Large intestine (tissue), 3 donors: ENCODE measurements around the gene RYR1. TPM values are rescaled to one million over a fixed set of nuclear protein-coding genes. Genes with fewer than 3 reads are reported as not detected.
"Not testable (repeated sequence)": the region's sequence is repeated elsewhere in the genome, so short reads cannot be mapped to it uniquely, and the experiment has no call there.

Source experiments
- DNase-seq, 2 donors: peaks; one replicate each; pipeline versions ENCODE4 v3.0.0 to v3.0.0-alpha.2; 2013
- H3K27ac ChIP-seq: one replicate; pipeline ENCODE4 v1.5.1; 2013; ENCODE audit warnings: low read length
- H3K27me3 ChIP-seq: 2 replicates; pipeline ENCODE4 v1.6.1; 2013; ENCODE audit warnings: low read length; ENCODE audit not compliant: control insufficient read depth, insufficient read depth
- H3K36me3 ChIP-seq: 2 replicates; pipeline ENCODE4 v1.6.1; 2013; ENCODE audit warnings: low read length; ENCODE audit not compliant: control insufficient read depth, insufficient read depth
- H3K4me1 ChIP-seq: one replicate; pipeline ENCODE4 v1.6.1; 2013; ENCODE audit warnings: low read length; ENCODE audit not compliant: control insufficient read depth, insufficient read depth
- H3K4me3 ChIP-seq: one replicate; pipeline ENCODE4 v1.5.1; 2013; ENCODE audit warnings: low read length
- H3K9me3 ChIP-seq: one replicate; pipeline ENCODE4 v1.6.1; 2013; ENCODE audit warnings: mild to moderate bottlenecking, low read depth, low read length, moderate library complexity; ENCODE audit not compliant: control insufficient read depth
- WGBS: methylation state at CpG from one replicate; pipeline ENCODE4 v1.1.5; 2013; ENCODE audit warnings: low lambda C conversion rate; ENCODE audit not compliant: insufficient coverage; 5-methylcytosine and 5-hydroxymethylcytosine counted together
- polyA plus RNA-seq: library from polyadenylated mRNA; unstranded; fragments of 120-200 nt; gene quantifications from one replicate; pipeline ENCODE4 v1.2.1, GENCODE V29; 2013

RYR1 gene
- polyA plus RNA-seq, 1 donor: 2.9 TPM

DNA sequence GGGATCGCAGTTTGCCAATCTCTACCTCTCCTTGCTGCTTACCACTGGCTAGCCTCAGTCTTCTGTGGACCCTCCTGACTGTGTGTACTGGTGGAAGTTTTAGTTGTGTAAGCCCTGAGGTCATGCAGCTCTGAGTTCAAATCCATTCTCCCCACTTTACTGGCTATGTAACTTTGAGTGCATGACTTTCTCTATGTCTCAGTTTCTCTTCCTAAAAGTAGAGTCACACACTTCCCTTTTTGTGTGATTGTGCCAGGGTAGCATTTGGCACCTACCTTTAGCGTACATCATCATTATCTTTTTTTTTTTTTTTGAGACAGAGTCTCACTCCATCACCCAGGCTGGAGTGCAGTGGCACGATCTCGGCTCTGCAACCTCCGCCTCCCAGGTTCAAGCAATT is 113.9 kb downstream of the RYR1 start:
- Histone ChIP-seq H3K4me1 (no peaks in the 10 kb centered on the region), H3K27ac (no peak overlapping the region), H3K27me3 (peaks cover 3% of the 10 kb centered on the region), H3K9me3 (no peaks in the 10 kb centered on the region), H3K4me3 (no peak overlapping the region), H3K36me3 (no peaks in the 10 kb centered on the region)
- DNase-seq: no peak
- WGBS: no CpG with 5 or more reads among the region's 5 CpGs

GRCh38 chr19:38549061-38549460 is 115.6 kb downstream of the RYR1 start:
- WGBS: no CpG with 5 or more reads among the region's 5 CpGs
- no peaks in the 10 kb centered on the region for H3K36me3 ChIP-seq
- H3K4me1 ChIP-seq: no peaks in the 10 kb centered on the region
- no peaks in the 10 kb centered on the region for H3K27me3 ChIP-seq
- DNase-seq: no peak
- H3K4me3 ChIP-seq: no peak overlapping the region
- no peak overlapping the region for H3K27ac ChIP-seq
- no peaks in the 10 kb centered on the region for H3K9me3 ChIP-seq

- no peak for DNase-seq
- H3K4me3 ChIP-seq: no peak overlapping the region
- H3K27ac ChIP-seq: no peak overlapping the region
- H3K9me3 ChIP-seq: no peaks in the 10 kb centered on the region
- H3K27me3 ChIP-seq: no peaks in the 10 kb centered on the region
- H3K4me1 ChIP-seq: no peaks in the 10 kb centered on the region
- no peaks in the 10 kb centered on the region for H3K36me3 ChIP-seq
- 100% methylated on average over 1 of the region's 4 CpGs for WGBS
These were observed 116.5 kb downstream of the RYR1 start for GRCh38 chr19:38549942-38550341.

- Histone ChIP-seq H3K27me3 (no peaks in the 10 kb centered on the region), H3K27ac (no peak overlapping the region), H3K4me1 (no peaks in the 10 kb centered on the region), H3K9me3 (no peaks in the 10 kb centered on the region), H3K36me3 (no peaks in the 10 kb centered on the region), H3K4me3 (no peak overlapping the region)
- no peak for DNase-seq
- no CpG with 5 or more reads among the region's 3 CpGs for WGBS
These were observed 116.9 kb downstream of the RYR1 start for GRCh38 chr19:38550376-38550775.

DNA sequence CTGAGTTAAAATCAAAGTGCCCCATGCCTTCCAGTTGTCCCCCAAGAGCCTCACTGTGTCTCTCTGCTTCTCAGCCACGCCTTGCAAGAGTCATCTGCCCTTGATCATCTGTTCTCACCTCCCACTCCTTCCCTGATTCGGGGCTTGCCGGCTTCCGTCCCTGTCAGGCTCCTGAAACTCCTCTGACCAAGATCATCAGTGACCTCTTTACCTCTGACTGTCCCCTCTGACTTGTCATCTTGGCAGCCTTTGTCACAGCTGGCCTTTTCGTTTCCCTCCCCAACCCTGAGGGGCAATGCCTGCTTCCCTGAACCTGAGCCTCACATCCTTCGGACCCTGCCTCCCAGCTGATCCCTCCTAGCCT is 117.9 kb downstream of the RYR1 start:
- Histone ChIP-seq H3K4me1 (no peaks in the 10 kb centered on the region), H3K9me3 (no peaks in the 10 kb centered on the region), H3K4me3 (no peak overlapping the region), H3K27me3 (no peaks in the 10 kb centered on the region), H3K36me3 (no peaks in the 10 kb centered on the region), H3K27ac (no peak overlapping the region)
- WGBS: 48% methylated on average over 2 of the region's 6 CpGs
- no peak for DNase-seq

- H3K36me3 ChIP-seq, H3K27ac ChIP-seq: not testable (repeated sequence)
- no CpG with 5 or more reads among the region's 1 CpG for WGBS
These were observed 119.7 kb downstream of the RYR1 start for GRCh38 chr19:38553239-38553638.

DNA sequence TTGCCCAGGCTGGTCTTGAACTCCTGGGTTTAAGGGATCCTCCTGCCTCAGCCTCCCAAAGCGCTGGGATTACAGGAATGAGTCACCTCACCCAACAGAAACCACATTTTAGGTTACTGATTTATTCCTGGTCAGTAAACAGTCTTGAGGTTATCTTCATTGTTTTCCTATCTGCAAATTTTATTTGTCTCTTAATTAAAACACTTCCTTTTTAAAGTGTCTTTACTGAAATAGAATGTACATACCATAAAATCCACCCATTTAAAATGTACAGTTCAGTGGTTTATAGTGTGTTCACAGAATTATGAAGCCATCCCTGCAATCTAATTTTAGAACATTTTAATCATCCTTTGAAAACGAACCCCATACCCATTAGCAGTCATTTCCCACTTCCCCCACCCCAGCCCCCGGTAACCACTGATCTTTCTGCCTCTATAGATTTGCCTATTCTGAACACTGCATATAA is 121.2 kb downstream of the RYR1 start:
- H3K4me3 ChIP-seq: no peak overlapping the region
- no peaks in the 10 kb centered on the region for H3K36me3 ChIP-seq
- 72% methylated on average over 2 of the region's 3 CpGs for WGBS
- H3K9me3 ChIP-seq: no peaks in the 10 kb centered on the region
- no peaks in the 10 kb centered on the region for H3K4me1 ChIP-seq
- DNase-seq: no peak
- no peaks in the 10 kb centered on the region for H3K27me3 ChIP-seq
- no peak overlapping the region for H3K27ac ChIP-seq

More at GRCh38 chr19:38553239-38553638, 119.7 kb downstream of the RYR1 start:
- H3K9me3 ChIP-seq, H3K4me1 ChIP-seq, DNase-seq, H3K27me3 ChIP-seq, H3K4me3 ChIP-seq: not testable (repeated sequence)

DNA sequence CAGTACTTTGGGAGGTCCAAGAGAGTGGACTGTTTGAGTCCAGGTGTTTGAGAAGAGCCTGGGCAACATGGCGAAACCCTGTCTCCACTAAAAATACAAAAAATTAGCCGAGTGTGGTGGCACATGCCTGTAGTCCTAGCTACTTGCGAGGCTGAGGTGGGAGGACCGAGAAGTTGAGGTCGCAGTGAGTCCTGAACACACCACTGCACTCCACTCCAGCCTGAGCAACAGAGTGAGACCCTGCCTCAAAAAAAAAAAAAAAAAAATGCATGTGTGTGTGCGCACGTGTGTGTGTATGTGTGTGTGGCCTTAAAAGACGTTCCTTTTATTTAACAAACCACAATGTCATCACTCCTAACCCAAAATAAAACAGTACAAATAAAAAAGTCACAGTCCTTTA is 121.7 kb downstream of the RYR1 start:
- DNase-seq: no peak
- 100% methylated on average over 2 of the region's 8 CpGs for WGBS
- Histone ChIP-seq H3K36me3 (no peaks in the 10 kb centered on the region), H3K27me3 (no peaks in the 10 kb centered on the region), H3K9me3 (no peaks in the 10 kb centered on the region), H3K4me1 (no peaks in the 10 kb centered on the region), H3K4me3 (no peak overlapping the region), H3K27ac (no peak overlapping the region)

DNA sequence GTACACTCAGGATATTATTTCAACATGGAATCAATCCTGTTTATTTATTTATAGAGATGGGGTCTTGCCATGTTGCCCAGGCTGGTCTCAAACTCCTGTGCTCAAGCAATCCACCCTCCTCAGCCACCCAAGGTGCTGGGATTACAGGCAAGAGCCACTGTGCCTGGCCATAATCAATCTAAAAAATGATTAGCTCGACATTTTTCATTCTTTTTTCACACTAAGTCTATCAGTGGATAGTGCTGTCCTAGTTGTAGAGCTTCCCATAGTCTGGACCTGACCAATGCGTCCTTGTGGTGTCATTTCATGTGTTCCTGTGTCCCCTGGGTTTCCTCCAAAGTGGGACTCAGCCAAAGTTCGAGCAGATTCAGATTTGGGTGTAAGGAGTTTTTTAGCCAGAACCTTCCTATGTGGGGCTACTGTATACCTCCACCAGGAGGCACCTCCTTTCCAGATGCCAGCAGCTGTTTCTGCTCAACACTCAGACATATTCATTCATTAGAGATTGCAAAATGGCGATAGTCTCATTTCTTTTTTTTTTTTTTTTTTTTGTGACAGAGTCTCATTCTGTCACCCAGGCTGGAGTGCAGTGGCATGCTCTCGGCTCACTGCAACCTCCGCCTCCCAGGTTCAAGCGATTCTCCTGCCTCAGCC is 123.2 kb downstream of the RYR1 start:
- H3K27ac ChIP-seq: no peak overlapping the region
- H3K4me3 ChIP-seq: no peak overlapping the region
- 100% methylated on average over 1 of the region's 7 CpGs for WGBS

DNA sequence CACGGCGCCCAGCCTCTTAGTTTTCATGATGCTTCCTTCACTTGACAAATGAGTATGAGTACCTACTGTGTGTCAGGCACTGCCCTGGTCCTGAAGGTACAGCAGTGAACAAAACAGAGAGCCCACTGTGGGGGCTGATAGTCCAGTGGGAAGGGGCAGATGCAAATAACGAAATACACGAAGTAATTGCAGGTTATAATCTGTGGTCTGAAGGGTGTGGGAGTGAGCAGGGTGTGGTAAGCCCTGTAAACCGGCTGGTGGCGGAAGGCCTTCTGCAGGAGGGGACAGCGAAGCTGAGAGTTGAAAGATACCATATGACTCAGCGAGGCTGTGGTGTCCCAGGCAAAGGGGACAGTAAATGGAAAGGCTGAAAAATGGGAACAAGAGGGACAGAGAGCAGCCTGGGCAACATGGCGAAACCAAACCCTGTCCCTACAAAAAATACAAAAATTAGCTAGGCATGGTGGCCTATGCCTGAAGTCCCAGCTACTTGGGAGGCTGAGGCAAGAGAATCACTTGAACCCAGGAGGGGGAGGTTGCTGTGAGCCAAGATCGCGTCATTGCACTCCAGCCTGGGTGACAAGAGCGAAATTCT is 123.8 kb downstream of the RYR1 start:
- Histone ChIP-seq H3K9me3 (peaks cover 4% of the 10 kb centered on the region), H3K27me3 (no peaks in the 10 kb centered on the region), H3K4me3 (no peak overlapping the region), H3K36me3 (no peaks in the 10 kb centered on the region), H3K4me1 (no peaks in the 10 kb centered on the region), H3K27ac (no peak overlapping the region)
- DNase-seq: no peak
- 74% methylated on average over 6 of the region's 12 CpGs for WGBS

More for the DNA sequence above, 123.2 kb downstream of the RYR1 start:
- Histone ChIP-seq H3K36me3 (no peaks in the 10 kb centered on the region), H3K9me3 (peaks cover 4% of the 10 kb centered on the region), H3K4me1 (no peaks in the 10 kb centered on the region), H3K27me3 (no peaks in the 10 kb centered on the region)
- no peak for DNase-seq

GRCh38 chr19:38558933-38559332 is 125.4 kb downstream of the RYR1 start:
- WGBS: no CpG with 5 or more reads among the region's 7 CpGs
- H3K4me3 ChIP-seq, H3K27ac ChIP-seq, H3K27me3 ChIP-seq, H3K9me3 ChIP-seq, H3K36me3 ChIP-seq, H3K4me1 ChIP-seq, DNase-seq: not testable (repeated sequence)
